Calu3 (cell line): ENCODE results near the gene XG. TPM values are rescaled to one million over a fixed set of nuclear protein-coding genes. Genes with fewer than 3 reads are reported as not detected.

ENCODE experiments used
- BruUV-seq: library from RNA; stranded (reverse); fragments of 400-500 nt; replicated peaks from 2 replicates; lab custom pipeline; 2021; lab: Mats Ljungman, UMichigan
- CTCF ChIA-PET: fragments of 300-600 bp; sonication (Branson Sonifier 250); formaldehyde crosslinking; loops from one replicate; lab custom pipeline; 2022; ENCODE audit warnings: antibody characterized with exemption; lab: Charles Lee
- DNase-seq: peaks from one replicate; pipeline ENCODE4 v3.0.0; 2022
- H3K27ac Mint-ChIP-seq: one replicate; pipeline ENCODE4 v1.8.0; 2022; ENCODE audit warnings: mixed read lengths; ENCODE audit not compliant: unreplicated experiment
- H3K27me3 Mint-ChIP-seq: one replicate; pipeline ENCODE4 v1.8.0; 2022; ENCODE audit warnings: mixed read lengths; ENCODE audit not compliant: unreplicated experiment
- H3K36me3 Mint-ChIP-seq: one replicate; pipeline ENCODE4 v1.8.0; 2022; ENCODE audit warnings: mild to moderate bottlenecking, moderate library complexity, mixed read lengths; ENCODE audit not compliant: insufficient read depth, unreplicated experiment
- H3K4me1 Mint-ChIP-seq: one replicate; pipeline ENCODE4 v1.8.0; 2022; ENCODE audit warnings: mild to moderate bottlenecking, low read depth, mixed read lengths; ENCODE audit not compliant: unreplicated experiment
- H3K4me3 Mint-ChIP-seq: one replicate; pipeline ENCODE4 v1.8.0; 2022; ENCODE audit warnings: mild to moderate bottlenecking, low read depth, moderate library complexity, mixed read lengths; ENCODE audit not compliant: unreplicated experiment
- H3K9me3 Mint-ChIP-seq: one replicate; pipeline ENCODE4 v1.8.0; 2022; ENCODE audit warnings: low read depth, mixed read lengths; ENCODE audit not compliant: unreplicated experiment
- CTCF ChIP-seq: fragments of 200-600 bp; IDR thresholded peaks from one replicate; pipeline ENCODE4 v1.8.0; 2022; ENCODE audit warnings: antibody characterized with exemption; ENCODE audit not compliant: unreplicated experiment
- intact Hi-C: fragments of 100-400 bp; cut with micrococcal nuclease; formaldehyde crosslinking; loops from one replicate; pipeline ENCODE4 v1.10.0; 2022; ENCODE audit not compliant: unreplicated experiment
- total RNA-seq: library from RNA; stranded (reverse); gene quantifications from 2 replicates; pipeline ENCODE4 v1.2.3, GENCODE V29; 2022

XG gene
- total RNA-seq, 1 experiment from 2014 or later, result not detected

GRCh38 chrX:2823795-2824386 lies 72.1 kb downstream of the XG start:
- no TSS peak for BruUV-seq
- intact Hi-C loops, result no loop called here
- Mint-ChIP-seq H3K27ac (no peak overlapping the region), H3K4me3 (no peak overlapping the region), H3K4me1 (no peaks in the 10 kb centered on the region), H3K36me3 (no peaks in the 10 kb centered on the region), H3K27me3 (no peaks in the 10 kb centered on the region), H3K9me3 (no peaks in the 10 kb centered on the region)
- no peak for DNase-seq
- CTCF ChIA-PET, result no interaction called here
- TF ChIP-seq CTCF, result no peak

GRCh38 chrX:2824886-2825285 lies 73.0 kb downstream of the XG start:
- Mint-ChIP-seq H3K4me3 (no peak overlapping the region), H3K36me3 (no peaks in the 10 kb centered on the region), H3K9me3 (no peaks in the 10 kb centered on the region), H3K4me1 (no peaks in the 10 kb centered on the region), H3K27me3 (no peaks in the 10 kb centered on the region), H3K27ac (no peak overlapping the region)
- CTCF ChIA-PET, result no interaction called here
- no TSS peak for BruUV-seq
- DNase-seq, result no peak
- TF ChIP-seq CTCF, result no peak
- intact Hi-C loops, result no loop called here

- Mint-ChIP-seq H3K9me3 (no peaks in the 10 kb centered on the region), H3K27me3 (no peaks in the 10 kb centered on the region), H3K4me1 (no peaks in the 10 kb centered on the region), H3K36me3 (no peaks in the 10 kb centered on the region), H3K27ac (no peak within 1 kb of the TSS), H3K4me3 (no peak within 1 kb of the TSS)
- TF ChIP-seq CTCF, result no peak
- peak; percentile 50 for DNase-seq
- intact Hi-C loops, result no loop called here
- BruUV-seq, result no TSS peak
- CTCF ChIA-PET, result no interaction called here
Observed at GRCh38 chrX:2828344-2828958, 76.6 kb downstream of the XG start, which contains the start of gene GYG2. Gene GYG2 (plus strand): TSS chrX:2828930. CDS start chrX:2830189, 1,259 bp downstream.

GRCh38 chrX:2828959-2829411 lies 77.1 kb downstream of the XG start:
- CTCF ChIA-PET, result no interaction called here
- Mint-ChIP-seq H3K27ac (no peak overlapping the region), H3K4me3 (no peak overlapping the region), H3K9me3 (no peaks in the 10 kb centered on the region), H3K27me3 (no peaks in the 10 kb centered on the region), H3K4me1 (no peaks in the 10 kb centered on the region), H3K36me3 (no peaks in the 10 kb centered on the region)
- no peak for DNase-seq
- intact Hi-C loops, result no loop called here
- no TSS peak for BruUV-seq
- TF ChIP-seq CTCF, result no peak
